ENCODE measurements around the gene SRSF7. TPM values are rescaled to one million over a fixed set of nuclear protein-coding genes. Genes with fewer than 3 reads are reported as not detected.
A peak's percentile ranks its signal among the peaks of the same experiment; 100 is the strongest.
"Not testable (repeated sequence)": the region's sequence is repeated elsewhere in the genome, so short reads cannot be mapped to it uniquely, and the experiment has no call there.

The SRSF7 gene
- total RNA-seq, 2 donors from 2014 or later, result 238 to 389 TPM

GRCh38 chr2:38748391-38748790 lies 2.8 kb downstream of the SRSF7 start:
- H3K27me3 Mint-ChIP-seq, result no peaks in the 10 kb centered on the region
- peaks cover 68 to 70% of the 10 kb centered on the region in 2 donors for H3K4me1 Mint-ChIP-seq (ENCODE audit: low read depth in 2 of 2)
- H3K4me3 Mint-ChIP-seq, result peak overlapping the region; percentile 100
- H3K36me3 Mint-ChIP-seq, result peaks cover 59% of the 10 kb centered on the region
- H3K9me3 Mint-ChIP-seq, result no peaks in the 10 kb centered on the region
- DNase-seq (ENCODE audit: low spot score), result no peak
- H3K27ac Mint-ChIP-seq, result peak overlapping the region; percentile 99 to 100
- no peak for ATAC-seq

DNA sequence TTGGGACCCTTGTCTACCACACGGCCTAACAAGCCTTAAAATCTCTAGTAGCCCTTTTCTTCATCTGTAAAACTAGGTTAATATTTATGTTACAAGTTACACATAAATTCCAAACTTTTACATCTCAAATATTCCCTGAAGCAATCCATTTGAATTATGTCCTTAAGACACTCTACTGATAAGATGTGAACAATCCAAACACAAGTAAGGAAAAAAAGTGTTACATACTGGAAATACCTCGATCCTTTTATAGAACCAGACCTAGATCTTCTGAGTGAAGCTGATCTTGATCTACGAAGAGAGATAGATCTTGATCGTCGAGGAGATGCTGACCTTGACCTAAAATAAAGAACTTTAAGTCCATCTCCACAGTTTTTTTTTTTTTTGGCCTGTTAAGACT lies 3.3 kb downstream of the SRSF7 start:
- H3K36me3 Mint-ChIP-seq, result peaks cover 59% of the 10 kb centered on the region
- H3K9me3 Mint-ChIP-seq, result no peaks in the 10 kb centered on the region
- H3K4me3 Mint-ChIP-seq, result peak overlapping the region; percentile 100
- ATAC-seq (no peak), DNase-seq (ENCODE audit: low spot score) (no peak)
- H3K4me1 Mint-ChIP-seq (ENCODE audit: low read depth in 2 of 2), result peaks cover 68 to 70% of the 10 kb centered on the region in 2 donors
- no peaks in the 10 kb centered on the region for H3K27me3 Mint-ChIP-seq
- H3K27ac Mint-ChIP-seq, result peak overlapping the region; percentile 99 to 100

- no peak for ATAC-seq
- Mint-ChIP-seq H3K27ac (peak overlapping the region; percentile 99 to 100), H3K4me1 (ENCODE audit: low read depth in 2 of 2) (peaks cover 66 to 67% of the 10 kb centered on the region in 2 donors), H3K9me3 (no peaks in the 10 kb centered on the region), H3K36me3 (peaks cover 59% of the 10 kb centered on the region), H3K4me3 (peak overlapping the region; percentile 100), H3K27me3 (no peaks in the 10 kb centered on the region)
- DNase-seq (ENCODE audit: low spot score), result no peak
Measured at GRCh38 chr2:38747007-38747424, 4.1 kb downstream of the SRSF7 start.

- ATAC-seq, result no peak
- H3K27ac Mint-ChIP-seq, result peak overlapping the region; percentile 99 to 100
- no peak for DNase-seq (ENCODE audit: low spot score)
- no peaks in the 10 kb centered on the region for H3K9me3 Mint-ChIP-seq
- no peaks in the 10 kb centered on the region for H3K27me3 Mint-ChIP-seq
- H3K36me3 Mint-ChIP-seq, result peaks cover 48% of the 10 kb centered on the region
- peaks cover 54 to 57% of the 10 kb centered on the region in 2 donors for H3K4me1 Mint-ChIP-seq (ENCODE audit: low read depth in 2 of 2)
- H3K4me3 Mint-ChIP-seq, result peak overlapping the region; percentile 100
Measured at GRCh38 chr2:38745267-38745666, 5.9 kb downstream of the SRSF7 start.

- DNase-seq (ENCODE audit: low spot score) (no peak), ATAC-seq (peak; percentile 3 to 4)
- Mint-ChIP-seq H3K27me3 (no peaks in the 10 kb centered on the region), H3K9me3 (no peaks in the 10 kb centered on the region), H3K36me3 (peaks cover 39% of the 10 kb centered on the region), H3K4me3 (peak overlapping the region; percentile 8), H3K4me1 (ENCODE audit: low read depth in 2 of 2) (peaks cover 46 to 51% of the 10 kb centered on the region in 2 donors), H3K27ac (peak overlapping the region in 1 of 2 donors; percentile 99)
Measured at GRCh38 chr2:38744399-38744780, 6.8 kb downstream of the SRSF7 start.

GRCh38 chr2:38743672-38744398 lies 7.3 kb downstream of the SRSF7 start:
- Mint-ChIP-seq H3K27me3 (no peaks in the 10 kb centered on the region), H3K4me3 (peak overlapping the region; percentile 8), H3K27ac (peak overlapping the region in 1 of 2 donors; percentile 99), H3K4me1 (ENCODE audit: low read depth in 2 of 2) (peaks cover 40 to 47% of the 10 kb centered on the region in 2 donors), H3K36me3 (peaks cover 39% of the 10 kb centered on the region), H3K9me3 (no peaks in the 10 kb centered on the region)
- ATAC-seq (no peak), DNase-seq (ENCODE audit: low spot score) (no peak)

GRCh38 chr2:38742797-38743559 lies 8.2 kb downstream of the SRSF7 start:
- H3K4me1 Mint-ChIP-seq (ENCODE audit: low read depth in 2 of 2), result peaks cover 37 to 41% of the 10 kb centered on the region in 2 donors
- H3K36me3 Mint-ChIP-seq, result peaks cover 37% of the 10 kb centered on the region
- ATAC-seq (peak; percentile 18 to 41), DNase-seq (ENCODE audit: low spot score) (no peak)
- H3K27me3 Mint-ChIP-seq, result no peaks in the 10 kb centered on the region
- no peak overlapping the region for H3K4me3 Mint-ChIP-seq
- H3K27ac Mint-ChIP-seq, result peak overlapping the region in 1 of 2 donors; percentile 99
- no peaks in the 10 kb centered on the region for H3K9me3 Mint-ChIP-seq

GRCh38 chr2:38740851-38741731 lies 10.1 kb downstream of the SRSF7 start:
- Mint-ChIP-seq H3K27ac (peak overlapping the region in 1 of 2 donors; percentile 32), H3K4me3 (no peak overlapping the region), H3K4me1 (ENCODE audit: low read depth in 2 of 2) (peaks cover 18 to 27% of the 10 kb centered on the region in 2 donors), H3K9me3 (no peaks in the 10 kb centered on the region), H3K36me3 (peaks cover 22% of the 10 kb centered on the region), H3K27me3 (no peaks in the 10 kb centered on the region)
- DNase-seq (ENCODE audit: low spot score) (no peak), ATAC-seq (peak in 1 of 2 donors; percentile 25)

DNA sequence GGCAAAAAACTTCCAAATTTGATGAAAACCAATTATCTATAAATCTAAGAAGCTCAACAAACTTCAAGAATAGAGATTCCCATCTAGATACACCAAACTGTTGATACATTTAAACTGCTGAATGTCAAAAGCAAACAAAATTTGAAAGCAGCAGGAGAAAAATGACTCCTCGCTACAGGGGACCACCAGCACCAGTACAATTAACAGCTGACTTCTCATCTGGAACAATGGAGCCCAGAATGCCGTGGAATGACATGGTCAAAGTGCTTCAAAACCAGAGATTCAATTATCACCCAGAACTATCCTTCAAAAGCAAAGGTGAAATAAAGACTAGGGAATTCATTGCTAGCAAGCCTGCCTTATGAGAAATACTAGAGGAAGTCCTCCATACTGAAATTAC lies 11.6 kb downstream of the SRSF7 start:
- Mint-ChIP-seq H3K36me3 (peaks cover 15% of the 10 kb centered on the region), H3K4me1 (ENCODE audit: low read depth in 2 of 2) (peaks cover 10 to 17% of the 10 kb centered on the region in 2 donors), H3K27ac (peak overlapping the region in 1 of 2 donors; percentile 1), H3K9me3 (no peaks in the 10 kb centered on the region), H3K4me3 (no peak overlapping the region), H3K27me3 (no peaks in the 10 kb centered on the region)
- ATAC-seq (no peak), DNase-seq (ENCODE audit: low spot score) (no peak)

DNA sequence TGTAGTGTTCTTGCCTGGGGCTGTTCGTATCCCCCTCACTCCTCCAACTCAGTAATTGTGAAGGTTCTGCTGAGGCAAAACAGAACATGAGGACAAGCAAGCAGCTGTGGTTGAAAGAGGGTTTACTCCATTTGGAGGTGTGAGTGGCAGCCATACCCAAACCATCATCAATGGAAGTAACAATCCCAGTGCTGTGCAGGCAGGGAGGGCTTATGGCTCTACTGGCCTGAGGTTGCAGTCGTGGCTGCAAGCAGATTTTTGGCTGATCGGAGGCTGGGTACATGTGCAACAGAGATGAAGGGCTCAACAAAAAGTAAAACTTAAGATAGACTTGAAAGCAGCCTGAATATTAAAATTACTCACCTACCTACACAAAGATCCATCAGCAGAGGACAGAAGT lies 13.2 kb downstream of the SRSF7 start:
- H3K36me3 Mint-ChIP-seq, result peaks cover 15% of the 10 kb centered on the region
- peaks cover 5 to 10% of the 10 kb centered on the region in 2 donors for H3K4me1 Mint-ChIP-seq (ENCODE audit: low read depth in 2 of 2)
- no peaks in the 10 kb centered on the region for H3K9me3 Mint-ChIP-seq
- peak overlapping the region; percentile 37 to 53 for H3K27ac Mint-ChIP-seq
- DNase-seq (ENCODE audit: low spot score) (no peak), ATAC-seq (no peak)
- no peaks in the 10 kb centered on the region for H3K27me3 Mint-ChIP-seq
- H3K4me3 Mint-ChIP-seq, result no peak overlapping the region

DNA sequence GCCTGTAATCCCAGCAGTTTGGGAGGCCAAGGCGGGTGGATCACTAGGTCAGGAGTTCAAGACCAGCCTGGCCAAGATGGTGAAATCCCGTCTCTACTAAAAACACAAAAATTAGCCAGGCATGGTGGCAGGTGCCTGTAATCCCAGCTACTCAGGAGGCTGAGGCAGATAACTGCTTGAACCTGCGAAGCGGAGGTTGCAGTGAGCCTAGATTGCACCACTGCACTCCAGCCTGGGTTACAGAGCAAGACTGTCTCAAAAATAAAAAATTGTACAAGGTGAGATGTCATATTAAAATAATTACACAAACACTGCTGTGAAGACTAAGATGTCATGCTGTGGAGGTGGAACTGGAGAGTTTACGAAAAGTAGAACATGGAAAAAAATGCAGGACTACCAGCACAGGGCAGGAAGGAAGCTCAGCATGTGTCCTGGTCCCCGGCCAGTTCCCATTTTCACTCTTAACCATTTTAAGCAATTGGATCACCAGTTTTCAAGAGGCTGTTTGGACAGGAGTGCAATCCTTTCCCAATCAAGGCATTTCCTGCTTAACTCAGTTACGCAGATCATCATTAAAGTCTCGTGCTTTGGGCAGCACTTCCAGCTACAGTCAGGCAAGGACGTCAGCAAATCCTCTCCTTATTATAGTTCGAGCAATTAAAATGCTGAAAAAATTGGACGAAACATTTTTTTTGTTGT lies 14.0 kb downstream of the SRSF7 start:
- Mint-ChIP-seq H3K27ac (peak overlapping the region in 1 of 2 donors; percentile 45), H3K36me3 (peaks cover 15% of the 10 kb centered on the region)
- DNase-seq (ENCODE audit: low spot score); H3K27me3 Mint-ChIP-seq; H3K9me3 Mint-ChIP-seq; H3K4me3 Mint-ChIP-seq; ATAC-seq; H3K4me1 Mint-ChIP-seq (ENCODE audit: low read depth in 2 of 2): not testable (repeated sequence)

GRCh38 chr2:38735999-38736320 lies 15.2 kb downstream of the SRSF7 start:
- DNase-seq (ENCODE audit: low spot score) (no peak), ATAC-seq (no peak)
- Mint-ChIP-seq H3K27ac (no peak overlapping the region), H3K4me3 (no peak overlapping the region), H3K36me3 (peaks cover 15% of the 10 kb centered on the region), H3K27me3 (no peaks in the 10 kb centered on the region), H3K4me1 (ENCODE audit: low read depth in 2 of 2) (peaks cover 5 to 7% of the 10 kb centered on the region in 2 donors), H3K9me3 (no peaks in the 10 kb centered on the region)

Measured in natural killer cell treated with Interleukin-12 subunit alpha and Interleukin-12 subunit beta and Interleukin-15 and Interleukin-18, amount 100 ng/mL, for 72 hours (primary cell).